HG02840 (cell line): ENCODE data around the gene EPB41L2.
A peak's percentile ranks its signal among the peaks of the same experiment; 100 is the strongest.
"Not testable (repeated sequence)": the region's sequence is repeated elsewhere in the genome, so short reads cannot be mapped to it uniquely, and the experiment has no call there.

Experiments used
- ATAC-seq: cut with Tn5 transposase; IDR thresholded peaks from one replicate; pipeline ENCODE4 v1.9.1; 2021; ENCODE audit warnings: mild to moderate bottlenecking, moderate library complexity, moderate number of reproducible peaks; ENCODE audit not compliant: unreplicated experiment, low FRiP score

EPB41L2 gene

GRCh38 chr6:131038597-131039344 is 24.3 kb downstream of the EPB41L2 start:
- no peak for ATAC-seq

DNA sequence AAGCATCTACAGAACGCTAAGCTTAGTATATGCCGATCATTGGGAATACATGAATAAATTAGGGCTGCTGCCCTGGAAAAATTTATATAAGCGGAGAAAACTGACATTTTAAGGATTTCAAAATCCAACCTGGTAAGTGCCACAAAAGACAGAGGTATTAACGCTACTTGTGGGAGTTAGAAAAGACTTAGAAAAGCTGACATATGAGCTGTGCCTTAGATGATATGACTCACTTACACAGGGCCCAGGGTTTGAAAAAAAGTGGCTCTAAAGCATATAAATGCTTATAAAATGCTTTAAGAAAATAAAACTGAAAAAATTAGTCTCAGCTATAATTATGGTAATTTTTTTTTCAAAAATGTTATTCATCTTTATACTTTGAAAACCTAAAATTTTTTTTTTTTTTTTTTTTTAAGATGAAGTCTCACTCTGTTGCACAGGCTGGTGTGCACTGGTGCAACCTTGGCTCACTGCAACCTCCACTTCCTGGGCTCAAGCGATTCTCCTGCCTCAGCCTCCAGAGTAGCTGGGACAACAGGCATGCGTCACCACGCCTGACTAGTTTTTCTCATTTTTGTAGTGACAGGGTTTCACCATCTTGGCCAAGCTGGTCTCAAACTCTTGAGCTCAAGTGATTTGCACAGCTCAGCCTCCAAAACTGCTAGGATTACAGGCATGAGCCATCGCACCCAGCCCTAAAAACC is 25.7 kb downstream of the EPB41L2 start:
- ATAC-seq: no peak

GRCh38 chr6:131036601-131037000 is 26.4 kb downstream of the EPB41L2 start:
- ATAC-seq: no peak

DNA sequence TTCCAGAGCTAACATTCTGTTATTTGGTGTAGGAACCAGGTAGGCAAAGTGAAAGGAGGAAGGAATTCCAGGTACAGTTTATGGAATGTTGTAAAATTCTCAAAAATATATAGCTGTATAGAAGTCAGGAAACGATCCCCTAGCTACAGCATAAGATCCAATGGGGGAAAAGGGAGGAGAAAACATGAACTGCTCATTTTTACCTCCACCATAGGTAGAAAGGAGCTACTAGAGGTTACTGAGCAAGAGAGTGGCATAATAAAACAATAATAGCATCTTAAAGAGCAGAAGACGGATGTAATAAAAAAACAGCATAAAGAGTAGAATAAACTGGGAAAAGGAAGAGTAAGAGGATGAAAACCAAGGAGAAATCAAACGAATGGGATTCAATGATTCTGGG is 26.9 kb downstream of the EPB41L2 start:
- ATAC-seq: no peak

- ATAC-seq: no peak
Observed at GRCh38 chr6:131035582-131035981, 27.5 kb downstream of the EPB41L2 start.

- no peak for ATAC-seq
Observed at GRCh38 chr6:131033631-131034030, 29.4 kb downstream of the EPB41L2 start.

GRCh38 chr6:131029626-131030297 is 33.3 kb downstream of the EPB41L2 start:
- ATAC-seq: peak; percentile 89

- ATAC-seq: no peak
Observed at GRCh38 chr6:131027326-131027725, 35.7 kb downstream of the EPB41L2 start.

GRCh38 chr6:131026243-131026642 is 36.8 kb downstream of the EPB41L2 start:
- no peak for ATAC-seq

DNA sequence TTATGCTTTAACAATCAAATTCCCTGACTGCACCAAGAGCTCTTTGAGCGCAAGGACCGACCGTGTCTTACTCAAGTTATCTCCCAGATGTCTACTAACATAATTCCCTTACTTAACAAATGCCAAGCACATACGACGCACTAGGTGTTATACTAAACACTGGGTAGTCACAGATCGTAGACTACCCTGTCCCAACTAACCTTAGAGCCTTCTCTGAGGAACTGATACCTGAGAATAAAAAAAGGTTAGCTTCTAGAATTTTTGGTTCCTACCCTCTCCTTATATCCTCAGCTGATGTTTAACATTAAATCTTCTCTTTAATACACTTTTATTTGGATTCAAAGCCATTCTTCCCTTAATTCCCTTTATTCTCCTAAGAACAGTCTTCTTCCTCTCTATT is 38.5 kb downstream of the EPB41L2 start:
- ATAC-seq: no peak

DNA sequence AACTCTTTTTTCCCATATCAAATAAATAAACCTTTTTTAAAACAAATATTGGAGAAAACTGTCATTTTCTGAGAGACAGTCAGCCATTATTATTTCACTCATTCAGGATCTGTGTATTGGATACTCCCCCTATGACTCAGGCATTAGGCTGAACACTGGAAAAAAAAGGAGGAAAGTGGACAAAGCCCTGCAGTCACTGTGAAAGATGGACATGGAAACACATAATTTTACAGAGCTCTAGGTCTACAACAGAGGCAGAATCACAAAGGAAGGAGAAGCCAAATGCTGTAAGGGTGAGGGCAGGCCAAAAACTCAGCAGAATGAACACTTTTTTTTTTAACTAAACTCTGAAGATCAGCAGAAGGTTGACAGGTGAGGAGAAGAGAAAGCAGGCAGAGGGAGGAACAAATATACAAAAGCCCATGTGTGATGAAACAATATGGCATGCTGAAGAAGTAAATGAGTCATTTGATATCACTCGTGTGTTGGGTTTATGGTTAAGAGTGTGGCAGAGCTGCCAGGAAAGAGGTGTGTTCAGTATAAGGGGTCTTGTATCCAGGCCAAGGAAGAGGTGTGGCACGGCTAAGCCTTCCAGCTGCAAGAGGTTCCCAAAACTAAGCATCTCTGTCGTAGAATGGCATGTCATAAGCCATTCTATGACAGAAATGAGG is 39.1 kb downstream of the EPB41L2 start:
- no peak for ATAC-seq

GRCh38 chr6:131022691-131023090 is 40.4 kb downstream of the EPB41L2 start:
- no peak for ATAC-seq

DNA sequence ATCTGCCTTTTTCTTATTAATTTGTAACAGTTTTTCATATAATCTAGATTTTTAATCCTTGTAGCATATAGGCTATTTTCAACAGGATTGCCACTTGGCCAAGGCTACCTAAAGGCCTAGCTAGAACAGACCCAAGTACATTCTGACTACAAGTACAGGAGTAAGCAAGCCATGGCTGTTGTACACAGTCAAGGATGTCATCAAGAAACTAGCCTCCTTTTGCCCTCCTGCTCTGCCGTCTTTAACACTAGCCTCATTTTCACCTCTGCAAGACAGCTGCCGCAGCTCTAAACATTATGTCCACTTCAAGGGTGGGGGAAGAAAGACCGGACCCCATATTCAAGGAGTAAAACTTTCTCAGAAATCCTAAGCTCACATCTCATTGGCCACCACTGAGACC is 45.1 kb downstream of the EPB41L2 start:
- ATAC-seq: no peak

DNA sequence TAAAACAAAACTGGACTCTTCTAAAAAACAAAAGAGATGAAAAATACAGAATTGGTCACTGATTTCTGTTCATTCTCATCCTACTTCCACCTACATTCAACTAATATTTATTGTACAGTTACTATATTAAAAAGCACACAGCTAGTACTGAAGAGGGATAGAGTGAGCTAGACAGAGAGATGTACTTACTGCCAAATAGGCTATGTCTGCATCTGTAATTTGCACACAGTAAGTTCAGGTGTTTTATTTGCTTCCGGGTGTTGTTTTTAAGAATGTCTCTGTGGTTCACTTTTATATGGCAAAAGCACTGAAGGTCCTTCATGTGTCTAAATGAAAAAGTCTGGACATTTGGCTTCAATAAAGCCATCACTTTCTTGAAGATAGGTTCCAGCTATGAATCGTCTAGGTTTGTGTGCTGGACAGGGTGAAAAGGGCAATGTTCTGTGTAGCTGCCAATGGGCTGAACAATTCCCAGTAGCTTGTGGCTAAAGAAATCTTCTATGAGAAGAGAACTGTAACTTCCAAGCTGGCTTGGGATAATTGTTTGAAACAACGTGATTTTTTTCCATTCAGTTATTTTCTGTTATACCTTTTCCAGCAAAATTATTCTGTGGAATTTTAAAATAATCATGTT is 47.3 kb downstream of the EPB41L2 start:
- no peak for ATAC-seq

DNA sequence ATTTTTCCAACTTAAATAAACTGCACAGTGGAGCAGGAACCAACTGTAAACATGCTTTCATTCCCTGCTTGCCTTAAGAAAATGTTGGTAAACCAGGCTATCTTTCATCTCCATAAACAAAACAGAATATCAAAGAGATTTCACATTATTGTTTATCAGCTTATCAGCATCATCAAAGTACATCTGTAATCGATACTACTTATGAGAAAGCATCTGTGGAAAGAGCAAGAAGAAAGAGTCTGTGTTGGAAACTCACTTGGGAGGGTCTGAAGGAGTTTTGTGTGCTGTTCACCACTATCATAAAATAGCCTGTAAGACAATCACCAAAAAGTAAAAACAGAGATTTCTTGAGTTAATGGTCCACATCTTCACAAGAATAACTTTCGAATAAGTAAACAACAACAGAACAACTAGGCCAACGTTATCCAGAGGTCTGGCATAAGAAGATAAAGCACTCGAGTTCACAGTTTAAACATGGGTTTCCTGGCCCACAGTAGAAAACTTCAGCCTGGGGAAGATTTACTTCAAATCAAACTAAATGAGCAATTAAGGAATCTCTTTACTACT is 47.9 kb downstream of the EPB41L2 start:
- no peak for ATAC-seq

- no peak for ATAC-seq
Observed at GRCh38 chr6:131014080-131014776, 48.8 kb downstream of the EPB41L2 start.

DNA sequence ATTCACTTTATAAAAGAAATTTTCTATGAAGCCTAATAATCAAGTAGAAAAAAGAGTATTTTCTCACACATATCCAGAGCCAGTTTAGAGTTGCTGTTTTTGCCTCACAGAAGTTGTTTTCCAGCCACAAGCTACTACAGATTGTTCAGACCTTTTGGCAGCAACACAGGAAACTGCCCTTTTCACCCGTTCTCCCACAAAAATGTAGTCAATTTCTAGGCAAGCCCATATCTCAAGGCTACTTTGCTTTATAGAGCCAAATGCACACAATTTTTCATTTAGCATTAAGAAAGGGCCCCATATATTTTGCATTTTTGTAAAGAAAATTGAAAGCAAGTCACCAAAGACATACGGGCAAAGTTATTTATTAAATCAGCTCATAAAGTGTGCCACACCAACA is 49.5 kb downstream of the EPB41L2 start:
- no peak for ATAC-seq

- no peak for ATAC-seq
Observed at GRCh38 chr6:131009790-131010189, 53.3 kb downstream of the EPB41L2 start.

DNA sequence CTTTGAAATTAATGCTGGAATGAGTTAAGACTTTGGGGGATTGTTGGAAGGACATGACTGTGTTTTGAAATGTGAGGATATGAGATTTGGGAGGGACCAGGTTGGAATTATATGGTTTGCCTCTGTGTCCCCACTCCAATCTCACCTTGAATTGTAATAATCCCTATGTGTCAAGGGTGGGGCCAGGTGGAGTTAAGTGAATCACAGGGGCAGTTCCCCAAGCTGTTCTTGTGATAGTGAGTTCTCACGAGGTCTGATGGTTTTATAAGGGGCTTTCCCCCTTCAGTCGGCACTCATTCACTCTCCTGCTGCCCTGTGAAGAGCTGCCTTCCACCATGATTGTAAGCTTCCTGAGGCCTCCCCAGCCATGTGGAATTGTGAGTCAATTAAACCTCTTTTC is 54.1 kb downstream of the EPB41L2 start:
- ATAC-seq: not testable (repeated sequence)

- ATAC-seq: not testable (repeated sequence)
Observed at GRCh38 chr6:131007964-131008363, 55.1 kb downstream of the EPB41L2 start.
